Esophagus squamous epithelium (tissue), 5 donors: ENCODE results near the gene NR3C2. TPM values are rescaled to one million over a fixed set of nuclear protein-coding genes. Genes with fewer than 3 reads are reported as not detected.

Experiments used
- DNase-seq: peaks from one replicate; lab custom pipeline; 2025; lab: John Stamatoyannopoulos, UW
- H3K27ac ChIP-seq, 4 donors: fragments of 200-600 bp; sonication (generic); one replicate each; pipeline ENCODE4 v1.5.1; 2016 to 2019; ENCODE audit warnings: mild to moderate bottlenecking in 1 of 4
- H3K27me3 ChIP-seq, 4 donors: fragments of 200-600 bp; sonication (generic); 1 replicate in 3 of 4; 2 replicates in 1 of 4; pipeline versions ENCODE4 v1.5.1 to v1.6.0; 2017 to 2021; ENCODE audit warnings: antibody characterized with exemption in 1 of 4
- H3K36me3 ChIP-seq, 3 donors: fragments of 200-600 bp; sonication (generic); one replicate each; pipeline ENCODE4 v1.5.1; 2016 to 2019
- H3K4me1 ChIP-seq, 3 donors: fragments of 200-600 bp; sonication (generic); one replicate each; pipeline ENCODE4 v1.5.1; 2017 to 2019
- H3K4me3 ChIP-seq, 4 donors: fragments of 200-600 bp; sonication (generic); 1 replicate in 3 of 4; 2 replicates in 1 of 4; pipeline ENCODE4 v1.5.1; 2016 to 2019; ENCODE audit warnings: mild to moderate bottlenecking in 2 of 4, moderate library complexity in 1 of 4
- H3K9me3 ChIP-seq, 3 donors: fragments of 200-600 bp; sonication (generic); one replicate each; pipeline ENCODE4 v1.5.1; 2016 to 2019
- CTCF ChIP-seq, 6 experiments: fragments of 450-650 bp in 4 of 6; fragments of 200-600 bp in 2 of 6; sonication (generic) in 2 of 6; IDR thresholded peaks; one replicate each; pipeline ENCODE4 v1.5.1; 2016 to 2019; ENCODE audit warnings: antibody characterized with exemption in 6 of 6, mild to moderate bottlenecking in 4 of 6, moderate library complexity in 4 of 6
- POLR2A ChIP-seq, 4 donors: fragments of 450-650 bp; IDR thresholded peaks; one replicate each; pipeline ENCODE4 v1.6.1; 2017; ENCODE audit warnings: antibody characterized with exemption in 4 of 4, mild to moderate bottlenecking in 4 of 4, moderate library complexity in 3 of 4
- WGBS, 2 donors: methylation state at CpG; one replicate each; pipeline ENCODE4 v1.1.5; 2018; 5-methylcytosine and 5-hydroxymethylcytosine counted together
- intact Hi-C: fragments of 100-400 bp; cut with DNase I; formaldehyde crosslinking; loops from one replicate; pipeline ENCODE4 v1.15.0; 2022
- total RNA-seq, 4 donors: library from RNA; depleted of rRNA; stranded (reverse); fragments of >200 nt; gene quantifications; one replicate each; pipeline ENCODE4 v1.1.0, GENCODE V29; 2016
- donor health status: DM: yes; HTN: yes; CAD: no.

NR3C2 gene
- total RNA-seq, 4 donors from 2014 or later: 1.2 to 5.3 (median 2.3) TPM

GRCh38 chr4:148240241-148240640 lies 202.0 kb downstream of the NR3C2 start:
- Histone ChIP-seq H3K36me3 (no peaks in the 10 kb centered on the region), H3K27me3 (no peaks in the 10 kb centered on the region), H3K4me3 (no peak overlapping the region), H3K9me3 (no peaks in the 10 kb centered on the region), H3K4me1 (no peaks in the 10 kb centered on the region), H3K27ac (no peak overlapping the region)
- no peak for DNase-seq
- intact Hi-C loops: no loop called here
- TF ChIP-seq CTCF (IDR thresholded peaks at IDR 0.05) (no peak), POLR2A (IDR thresholded peaks at IDR 0.05) (no peak)
- WGBS, 2 donors: 73 to 76% methylated on average over 4 of the region's 4 CpGs

GRCh38 chr4:148239494-148239985 lies 202.7 kb downstream of the NR3C2 start:
- intact Hi-C loops: no loop called here
- DNase-seq: no peak
- Histone ChIP-seq H3K9me3 (no peaks in the 10 kb centered on the region), H3K36me3 (no peaks in the 10 kb centered on the region), H3K4me3 (no peak overlapping the region), H3K4me1 (no peaks in the 10 kb centered on the region), H3K27me3 (no peaks in the 10 kb centered on the region), H3K27ac (no peak overlapping the region)
- TF ChIP-seq POLR2A (IDR thresholded peaks at IDR 0.05) (no peak), CTCF (IDR thresholded peaks at IDR 0.05) (no peak)
- 71 to 73% methylated on average over 5 of the region's 5 CpGs for WGBS, 2 donors

GRCh38 chr4:148238811-148239493 lies 203.3 kb downstream of the NR3C2 start:
- Histone ChIP-seq H3K4me3 (no peak overlapping the region), H3K4me1 (no peaks in the 10 kb centered on the region), H3K27ac (no peak overlapping the region), H3K27me3 (no peaks in the 10 kb centered on the region), H3K9me3 (no peaks in the 10 kb centered on the region), H3K36me3 (no peaks in the 10 kb centered on the region)
- intact Hi-C loops: no loop called here
- no peak for DNase-seq
- TF ChIP-seq POLR2A (IDR thresholded peaks at IDR 0.05) (no peak), CTCF (IDR thresholded peaks at IDR 0.05) (no peak)
- WGBS, 2 donors: 80 to 83% methylated on average over 4 of the region's 4 CpGs

GRCh38 chr4:148238086-148238485 lies 204.1 kb downstream of the NR3C2 start:
- DNase-seq: no peak
- 64 to 66% methylated on average over 3 of the region's 3 CpGs for WGBS, 2 donors
- Histone ChIP-seq H3K4me3 (no peak overlapping the region), H3K27me3 (no peaks in the 10 kb centered on the region), H3K4me1 (no peaks in the 10 kb centered on the region), H3K27ac (no peak overlapping the region), H3K9me3 (no peaks in the 10 kb centered on the region), H3K36me3 (no peaks in the 10 kb centered on the region)
- intact Hi-C loops: no loop called here
- TF ChIP-seq CTCF (IDR thresholded peaks at IDR 0.05): no peak
- no peak for TF ChIP-seq POLR2A (IDR thresholded peaks at IDR 0.05)

GRCh38 chr4:148235809-148236208 lies 206.4 kb downstream of the NR3C2 start:
- H3K9me3 ChIP-seq: no peaks in the 10 kb centered on the region
- no peak overlapping the region for H3K4me3 ChIP-seq
- DNase-seq: no peak
- intact Hi-C loops: no loop called here
- no peaks in the 10 kb centered on the region for H3K4me1 ChIP-seq
- no peak overlapping the region for H3K27ac ChIP-seq
- no peaks in the 10 kb centered on the region for H3K36me3 ChIP-seq
- no peaks in the 10 kb centered on the region for H3K27me3 ChIP-seq
- WGBS, 2 donors: 78 to 92% methylated on average over 3 of the region's 3 CpGs
- TF ChIP-seq POLR2A (IDR thresholded peaks at IDR 0.05): no peak
- no peak for TF ChIP-seq CTCF (IDR thresholded peaks at IDR 0.05)
